Stomach smooth muscle (tissue), 2 donors: ENCODE measurements around the gene C20orf144.

ENCODE experiments used
- H3K27ac ChIP-seq: one replicate; pipeline ENCODE4 v1.7.0; 2013; ENCODE audit warnings: mild to moderate bottlenecking, low read length, inconsistent platforms
- H3K27me3 ChIP-seq, 2 donors: one replicate each; pipeline ENCODE4 v1.7.0; 2013; ENCODE audit warnings: low read length in 2 of 2; ENCODE audit not compliant: insufficient read depth in 2 of 2, control insufficient read depth in 1 of 2
- H3K36me3 ChIP-seq, 2 donors: one replicate each; pipeline ENCODE4 v1.7.0; 2013; ENCODE audit warnings: low read length in 2 of 2; ENCODE audit not compliant: control insufficient read depth in 2 of 2, insufficient read depth in 2 of 2
- H3K4me1 ChIP-seq: one replicate; pipeline ENCODE4 v1.7.0; 2013; ENCODE audit warnings: low read length; ENCODE audit not compliant: control insufficient read depth, insufficient read depth
- H3K4me3 ChIP-seq, 2 donors: one replicate each; pipeline ENCODE4 v1.7.0; 2013; ENCODE audit warnings: low read length in 2 of 2
- H3K9ac ChIP-seq, 2 donors: one replicate each; pipeline ENCODE4 v1.7.0; 2013; ENCODE audit warnings: low read length in 2 of 2, mild to moderate bottlenecking in 1 of 2
- H3K9me3 ChIP-seq, 2 donors: one replicate each; pipeline ENCODE4 v1.7.0; 2013; ENCODE audit warnings: low read length in 2 of 2; ENCODE audit not compliant: control insufficient read depth in 2 of 2
- donor health status: healthy.
- donor health status: Pancreatic carcinoma.

The C20orf144 gene

GRCh38 chr20:33711446-33711738, 49.3 kb downstream of the C20orf144 start:
- Histone ChIP-seq H3K27me3 (no peaks in the 10 kb centered on the region), H3K4me3 (no peak overlapping the region), H3K4me1 (no peaks in the 10 kb centered on the region), H3K9ac (no peak overlapping the region), H3K27ac (no peak overlapping the region), H3K36me3 (peaks cover 27 to 38% of the 10 kb centered on the region in 2 donors), H3K9me3 (no peaks in the 10 kb centered on the region)
